ENCODE results near the gene SLC39A8. TPM values are rescaled to one million over a fixed set of nuclear protein-coding genes. Genes with fewer than 3 reads are reported as not detected.
A peak's percentile ranks its signal among the peaks of the same experiment; 100 is the strongest.

SLC39A8 gene
- total RNA-seq, 4 donors from 2014 or later = 9.4 to 38.6 (median 14.4) TPM

DNA sequence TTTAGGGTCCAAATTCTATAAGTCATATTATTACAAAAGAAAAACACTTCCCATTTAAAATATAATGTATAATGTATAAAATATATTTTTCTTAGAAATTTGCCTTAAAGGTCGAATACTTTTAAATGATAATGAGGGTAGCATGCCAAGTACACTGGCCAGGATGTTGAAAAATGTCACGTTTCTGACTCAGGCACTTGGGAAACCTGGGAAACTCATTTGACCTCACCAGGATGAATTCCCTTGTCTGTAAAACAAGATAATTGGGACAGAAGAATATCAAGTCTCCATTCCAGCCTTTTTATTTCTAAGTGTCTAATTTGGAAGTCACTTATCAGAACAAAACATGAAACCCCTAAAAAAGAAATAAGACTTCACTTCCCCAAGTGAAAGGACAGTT lies 3.4 kb upstream of the SLC39A8 start:
- no peak for TF ChIP-seq POLR2A (IDR thresholded peaks at IDR 0.05)
- TF ChIP-seq, protein P1, sequence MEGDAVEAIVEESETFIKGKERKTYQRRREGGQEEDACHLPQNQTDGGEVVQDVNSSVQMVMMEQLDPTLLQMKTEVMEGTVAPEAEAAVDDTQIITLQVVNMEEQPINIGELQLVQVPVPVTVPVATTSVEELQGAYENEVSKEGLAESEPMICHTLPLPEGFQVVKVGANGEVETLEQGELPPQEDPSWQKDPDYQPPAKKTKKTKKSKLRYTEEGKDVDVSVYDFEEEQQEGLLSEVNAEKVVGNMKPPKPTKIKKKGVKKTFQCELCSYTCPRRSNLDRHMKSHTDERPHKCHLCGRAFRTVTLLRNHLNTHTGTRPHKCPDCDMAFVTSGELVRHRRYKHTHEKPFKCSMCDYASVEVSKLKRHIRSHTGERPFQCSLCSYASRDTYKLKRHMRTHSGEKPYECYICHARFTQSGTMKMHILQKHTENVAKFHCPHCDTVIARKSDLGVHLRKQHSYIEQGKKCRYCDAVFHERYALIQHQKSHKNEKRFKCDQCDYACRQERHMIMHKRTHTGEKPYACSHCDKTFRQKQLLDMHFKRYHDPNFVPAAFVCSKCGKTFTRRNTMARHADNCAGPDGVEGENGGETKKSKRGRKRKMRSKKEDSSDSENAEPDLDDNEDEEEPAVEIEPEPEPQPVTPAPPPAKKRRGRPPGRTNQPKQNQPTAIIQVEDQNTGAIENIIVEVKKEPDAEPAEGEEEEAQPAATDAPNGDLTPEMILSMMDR (IDR thresholded peaks at IDR 0.05) = no peak
- no peak overlapping the region for H3K4me3 ChIP-seq
- no peak overlapping the region for H3K27ac ChIP-seq
- H3K4me1 ChIP-seq = no peaks in the 10 kb centered on the region
- intact Hi-C loops (cut with DNase I; ENCODE audit: low total_unique reads) = no loop called here
- no peaks in the 10 kb centered on the region for H3K36me3 ChIP-seq
- DNase-seq = no peak
- no peaks in the 10 kb centered on the region for H3K27me3 ChIP-seq
- H3K9me3 ChIP-seq = no peaks in the 10 kb centered on the region

GRCh38 chr4:102345795-102346100 lies 466 bp upstream of the SLC39A8 start:
- no peaks in the 10 kb centered on the region for H3K9me3 ChIP-seq
- H3K4me3 ChIP-seq = peak overlapping the region; percentile 50 to 58
- intact Hi-C loops (cut with DNase I; ENCODE audit: low total_unique reads) = no loop called here
- H3K4me1 ChIP-seq = no peaks in the 10 kb centered on the region
- peak overlapping the region; percentile 66 to 78 for H3K27ac ChIP-seq
- no peaks in the 10 kb centered on the region for H3K36me3 ChIP-seq
- TF ChIP-seq, protein P1 (IDR thresholded peaks at IDR 0.05) = no peak
- TF ChIP-seq POLR2A (IDR thresholded peaks at IDR 0.05) = no peak
- no peaks in the 10 kb centered on the region for H3K27me3 ChIP-seq
- DNase-seq = peak in 1 of 2 donors; percentile 15

DNA sequence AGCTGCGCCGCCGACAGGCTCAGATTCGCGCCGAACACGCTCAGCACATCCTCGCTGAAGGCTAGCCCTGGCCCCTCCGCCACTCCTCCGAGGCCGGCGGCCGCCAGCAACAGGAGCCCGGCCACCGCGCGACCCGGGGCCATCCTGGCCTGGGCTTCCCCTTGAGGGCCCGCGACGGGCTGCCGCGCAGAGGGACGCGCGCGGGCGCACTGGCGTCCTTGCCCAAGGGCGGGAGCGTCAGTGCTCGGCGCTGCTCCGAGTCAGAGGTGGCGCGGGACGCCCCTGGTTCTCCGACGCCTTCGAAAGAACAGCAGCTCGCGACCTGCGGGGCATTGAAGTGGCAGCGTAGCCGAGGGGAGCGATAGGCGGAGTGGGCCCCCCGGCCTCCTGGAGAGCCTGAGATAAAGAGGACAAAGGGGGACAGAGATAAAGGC lies 745 bp downstream of the SLC39A8 start:
- Histone ChIP-seq H3K9me3 (no peaks in the 10 kb centered on the region), H3K27ac (peak overlapping the region; percentile 66 to 78), H3K27me3 (no peaks in the 10 kb centered on the region), H3K36me3 (no peaks in the 10 kb centered on the region), H3K4me1 (no peaks in the 10 kb centered on the region), H3K4me3 (peak overlapping the region; percentile 50 to 58)
- TF ChIP-seq POLR2A (IDR thresholded peaks at IDR 0.05) = peak in 1 of 2 donors; percentile 28
- TF ChIP-seq, protein P1 (IDR thresholded peaks at IDR 0.05) = no peak
- intact Hi-C loops (cut with DNase I; ENCODE audit: low total_unique reads) = no loop called here
- DNase-seq = peak in 1 of 2 donors; percentile 48

GRCh38 chr4:102343964-102344519 lies 1.2 kb downstream of the SLC39A8 start:
- TF ChIP-seq POLR2A (IDR thresholded peaks at IDR 0.05) = no peak
- TF ChIP-seq, protein P1 (IDR thresholded peaks at IDR 0.05) = peak in 1 of 4 experiments; percentile 0
- Histone ChIP-seq H3K4me3 (peak overlapping the region; percentile 50 to 58), H3K9me3 (no peaks in the 10 kb centered on the region), H3K27me3 (no peaks in the 10 kb centered on the region), H3K4me1 (no peaks in the 10 kb centered on the region), H3K36me3 (no peaks in the 10 kb centered on the region), H3K27ac (peak overlapping the region; percentile 66 to 78)
- intact Hi-C loops (cut with DNase I; ENCODE audit: low total_unique reads) = no loop called here
- peak in 1 of 2 donors; percentile 31 for DNase-seq

DNA sequence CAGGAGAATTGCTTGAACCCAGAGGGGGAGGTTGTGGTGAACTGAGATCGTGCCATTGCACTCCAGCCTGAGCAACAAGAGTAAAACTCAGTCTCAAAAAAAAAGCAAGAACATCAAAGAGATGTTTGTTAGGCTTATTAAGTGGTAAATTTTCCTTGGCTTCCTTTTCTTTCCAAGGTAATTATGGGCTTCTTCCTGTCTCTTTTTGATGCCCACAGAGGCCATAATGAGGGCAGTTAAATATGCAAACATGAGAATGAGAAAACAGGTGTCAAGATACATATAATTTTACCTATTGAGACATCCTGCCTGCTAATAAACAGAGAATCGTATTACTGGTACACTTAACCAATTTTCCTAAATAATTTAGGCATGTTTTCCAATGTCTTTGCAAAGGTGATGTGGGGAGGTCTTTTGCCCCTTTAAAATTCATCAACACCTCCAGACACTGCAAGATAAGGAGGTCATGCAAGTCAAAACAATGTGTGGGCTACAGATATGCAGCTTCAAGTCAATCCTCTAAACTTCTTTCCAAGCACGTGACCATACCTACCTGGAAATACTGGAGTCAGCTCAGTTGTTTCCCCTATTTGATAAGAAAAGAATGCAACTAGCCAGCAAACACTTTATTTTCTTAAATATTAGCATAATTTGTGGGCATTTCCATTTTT lies 2.7 kb downstream of the SLC39A8 start:
- no peak for DNase-seq
- H3K9me3 ChIP-seq = no peaks in the 10 kb centered on the region
- no peaks in the 10 kb centered on the region for H3K27me3 ChIP-seq
- intact Hi-C loops (cut with DNase I; ENCODE audit: low total_unique reads) = no loop called here
- no peaks in the 10 kb centered on the region for H3K4me1 ChIP-seq
- no peak for TF ChIP-seq POLR2A (IDR thresholded peaks at IDR 0.05)
- TF ChIP-seq, protein P1 (IDR thresholded peaks at IDR 0.05) = no peak
- H3K36me3 ChIP-seq = no peaks in the 10 kb centered on the region
- H3K4me3 ChIP-seq = no peak overlapping the region
- H3K27ac ChIP-seq = no peak overlapping the region

Data from uterus (tissue), 4 donors.